HG03060 (cell line): ENCODE results near the gene DENND2D.

ENCODE experiments used
- ATAC-seq: cut with Tn5 transposase; IDR thresholded peaks from one replicate; pipeline ENCODE4 v1.9.1; 2021; ENCODE audit warnings: low read depth, moderate number of reproducible peaks; ENCODE audit not compliant: unreplicated experiment

Gene DENND2D

GRCh38 chr1:111199881-111200801 lies at the start of gene DENND2D:
Gene DENND2D, minus strand, starts transcription at chr1:111200646. Its CDS starts 187 bp downstream, at chr1:111200459.
- ATAC-seq = no peak

- no peak for ATAC-seq
Measured at GRCh38 chr1:111249960-111250359, 49.5 kb upstream of the DENND2D start.

- ATAC-seq = no peak
Measured at GRCh38 chr1:111247125-111247838, 46.8 kb upstream of the DENND2D start.

DNA sequence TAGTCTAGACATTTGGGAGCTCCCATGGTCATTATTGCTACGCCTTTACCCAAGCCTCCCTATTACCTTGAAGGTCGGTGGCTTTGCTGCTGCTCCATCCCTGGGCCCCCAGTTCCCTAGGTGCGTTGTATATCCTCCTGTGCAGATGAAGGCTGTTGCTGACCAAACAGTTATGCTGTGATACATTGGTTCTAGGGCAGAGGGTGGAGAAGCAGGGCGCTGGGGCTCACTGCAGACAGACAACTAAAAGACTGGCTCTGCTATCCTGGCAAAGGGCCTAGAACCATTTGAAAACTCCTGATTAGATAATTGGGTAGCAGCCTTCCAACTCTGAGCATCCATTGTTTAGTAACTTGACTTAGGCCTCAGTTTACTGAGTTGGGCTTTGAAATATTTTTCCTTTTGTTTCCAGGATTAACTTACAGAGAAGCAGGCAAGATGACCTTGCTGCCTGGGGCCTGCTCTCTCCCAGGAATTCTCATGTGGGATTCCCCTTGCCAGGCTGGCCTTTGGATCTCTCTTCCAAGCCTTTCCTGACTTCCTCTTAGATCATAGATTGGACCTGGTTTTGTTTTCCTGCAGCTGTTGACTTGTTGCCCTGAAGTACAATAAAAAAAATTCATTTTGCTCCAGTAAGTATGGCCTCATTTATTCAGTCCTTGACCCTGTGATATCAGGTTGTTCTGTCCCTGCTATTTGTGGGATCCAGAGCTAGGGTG lies 42.5 kb upstream of the DENND2D start:
- no peak for ATAC-seq

DNA sequence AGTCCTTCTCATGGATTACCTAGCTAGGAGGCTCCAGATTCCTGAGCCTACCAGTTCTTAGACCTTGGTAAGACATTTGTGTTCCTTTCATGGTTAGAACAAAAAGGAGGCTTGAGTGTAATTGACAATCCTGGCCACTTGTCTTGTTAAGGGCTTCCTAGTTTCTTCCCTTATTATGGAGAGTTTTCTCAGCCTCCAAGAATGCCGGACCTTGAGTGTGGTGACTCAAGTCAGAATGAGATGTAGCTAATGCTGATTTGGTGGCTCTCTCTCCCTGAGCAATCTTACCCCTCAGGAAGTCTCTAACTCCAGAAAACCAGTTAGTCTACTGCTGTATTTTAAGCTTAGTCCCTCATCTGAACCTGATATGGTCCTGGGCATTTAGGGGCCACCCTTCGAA lies 41.4 kb upstream of the DENND2D start:
- ATAC-seq = no peak

DNA sequence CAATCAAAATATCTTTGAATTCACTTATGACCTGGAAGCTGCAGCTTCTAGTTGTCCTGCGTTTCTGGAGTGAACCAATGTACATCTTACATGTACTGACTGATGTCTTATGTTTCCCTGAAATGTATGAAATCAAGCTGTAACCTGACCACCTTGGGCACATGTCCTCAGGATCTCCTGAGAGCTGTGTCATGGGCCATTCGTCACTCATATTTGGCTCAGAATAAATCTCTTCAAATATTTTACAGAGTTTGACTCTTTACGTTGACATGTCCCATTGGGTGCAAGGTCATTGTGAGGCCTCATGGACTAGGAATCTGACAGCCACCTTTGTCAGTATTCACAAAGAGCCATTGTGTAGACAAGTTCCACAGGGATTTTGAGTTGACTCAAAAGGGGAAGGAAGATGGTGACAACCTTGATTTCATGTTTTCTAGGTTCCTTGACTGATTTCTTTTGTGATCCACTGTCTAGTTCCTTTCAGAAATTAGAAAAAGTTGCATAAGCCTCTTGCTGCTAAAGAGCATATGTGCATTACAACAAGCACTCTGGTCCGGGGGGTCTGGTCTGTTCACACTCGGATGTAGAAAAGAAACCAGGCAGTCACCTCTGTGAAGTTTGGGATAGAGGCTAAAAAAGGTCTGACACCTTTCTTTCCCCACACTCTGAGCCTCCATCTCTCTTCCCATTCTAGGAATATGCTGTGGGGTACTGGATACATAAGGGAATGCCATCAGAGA lies 37.8 kb upstream of the DENND2D start:
- ATAC-seq = no peak

GRCh38 chr1:111236806-111237205 lies 36.4 kb upstream of the DENND2D start:
- ATAC-seq = no peak

GRCh38 chr1:111236379-111236778 lies 35.9 kb upstream of the DENND2D start:
- no peak for ATAC-seq

GRCh38 chr1:111234866-111235265 lies 34.4 kb upstream of the DENND2D start:
- ATAC-seq = no peak

DNA sequence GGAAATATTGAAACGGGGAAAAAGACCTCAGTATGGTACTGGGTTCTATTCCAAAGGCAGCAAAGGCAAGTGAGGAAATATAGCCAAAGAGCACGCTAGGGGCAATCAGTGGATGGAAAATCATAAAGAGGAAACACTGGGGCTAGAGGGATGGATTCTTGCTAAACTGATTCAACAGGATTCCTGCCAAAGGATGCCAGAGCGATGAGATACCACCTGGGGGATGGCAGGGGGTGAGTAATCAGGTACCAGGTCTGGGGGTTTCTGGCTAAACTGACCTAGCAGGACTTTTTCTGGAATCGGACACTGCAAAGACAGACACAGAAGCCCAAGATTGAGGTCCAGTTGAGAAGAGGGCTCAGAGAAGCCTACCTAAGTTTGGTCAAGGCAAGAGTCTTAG lies 33.8 kb upstream of the DENND2D start:
- ATAC-seq = no peak

GRCh38 chr1:111232134-111232533 lies 31.7 kb upstream of the DENND2D start:
- ATAC-seq = no peak

DNA sequence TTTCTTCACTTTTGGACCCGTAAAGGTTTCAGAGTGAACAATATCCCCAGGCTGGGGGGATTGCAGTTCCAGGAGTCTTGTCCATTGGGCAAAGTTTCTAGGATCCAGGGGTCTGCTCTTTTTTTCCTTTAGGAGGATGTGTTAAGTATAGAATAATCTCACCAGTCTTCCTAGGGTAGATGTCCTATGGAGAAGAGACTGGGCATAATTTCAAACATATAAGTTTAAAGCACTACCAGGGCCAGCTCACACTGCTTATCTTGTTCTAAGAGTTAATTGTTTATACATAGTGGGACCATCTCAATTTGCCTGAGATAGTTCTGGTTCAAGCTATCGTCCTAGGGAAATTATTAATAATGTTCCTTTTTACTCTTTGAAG lies 28.3 kb upstream of the DENND2D start:
- no peak for ATAC-seq

DNA sequence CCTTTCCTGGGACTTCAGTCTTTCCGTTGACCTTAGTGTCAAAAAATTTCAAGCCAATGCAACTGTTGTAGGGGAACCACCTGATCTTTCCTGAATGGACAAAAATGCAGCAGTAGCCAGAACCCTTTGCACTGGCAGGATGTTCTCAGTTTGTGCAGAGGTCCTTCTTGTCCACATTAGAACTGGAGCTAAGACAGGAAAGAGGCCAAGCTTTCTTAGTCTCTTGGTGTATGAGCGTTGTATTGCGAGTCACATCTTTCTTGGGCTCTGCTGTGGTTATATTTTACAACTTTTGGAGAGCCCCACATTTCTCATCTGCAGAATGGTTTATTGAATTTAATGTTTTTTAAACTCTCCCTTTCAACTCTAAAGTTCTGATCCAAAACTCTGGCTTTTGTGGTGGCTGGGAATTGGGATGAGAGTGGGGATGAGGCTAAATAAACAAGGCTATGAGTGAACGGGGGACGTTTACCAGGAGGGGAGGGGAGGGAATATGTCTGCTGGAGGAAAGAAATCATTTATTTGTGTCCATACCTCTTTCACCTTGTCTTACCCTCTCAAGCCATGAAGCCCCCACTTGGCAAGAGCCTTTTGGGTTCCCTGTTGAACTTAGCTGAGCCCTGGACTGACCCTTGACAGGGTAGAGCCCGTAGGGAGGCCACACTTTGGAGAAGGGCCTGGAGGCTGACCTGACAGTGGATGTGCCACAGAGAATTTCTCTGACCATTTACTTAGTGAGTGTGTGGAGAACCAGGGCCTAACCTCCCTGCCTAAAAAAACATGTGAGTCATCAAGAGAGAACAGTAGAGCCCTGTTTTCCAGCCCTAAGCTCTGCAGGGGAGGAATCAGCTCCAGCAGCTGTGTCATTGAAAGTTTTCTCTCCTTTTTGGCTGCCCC lies 27.7 kb upstream of the DENND2D start:
- no peak for ATAC-seq

DNA sequence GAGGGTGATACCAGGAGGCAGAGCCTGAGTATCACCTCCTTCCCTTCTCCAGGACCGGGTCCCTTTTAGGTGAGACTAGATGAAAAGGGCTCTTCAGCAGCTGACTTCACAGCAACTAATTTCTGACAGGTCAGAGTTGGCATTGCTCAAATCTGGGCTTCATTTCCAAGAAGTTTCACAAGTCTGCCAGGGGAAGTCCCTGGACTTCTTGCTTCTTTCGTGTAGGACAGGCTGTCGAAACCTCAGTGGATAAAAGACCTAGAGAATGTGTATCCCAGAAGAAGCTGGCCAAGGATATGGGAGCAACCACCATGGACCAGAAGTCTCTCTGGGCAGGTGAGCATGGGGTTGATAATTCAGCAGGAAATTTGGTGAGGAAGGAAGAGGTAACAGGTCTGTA lies 27.0 kb upstream of the DENND2D start, which contains the start of gene CHI3L2:
TSS of gene CHI3L2 (plus strand) at position 280 of the 400 bp plus-strand sequence. CDS start at position 297, 17 bp downstream.
- no peak for ATAC-seq

- ATAC-seq = no peak
Measured at GRCh38 chr1:111225717-111226400, 25.4 kb upstream of the DENND2D start.

- ATAC-seq = no peak
Measured at GRCh38 chr1:111225091-111225490, 24.6 kb upstream of the DENND2D start.

GRCh38 chr1:111223126-111223685 lies 22.8 kb upstream of the DENND2D start:
- ATAC-seq = no peak
